HG03103 (cell line): Measurements from ENCODE around the gene FNDC7.
A peak's percentile ranks its signal among the peaks of the same experiment; 100 is the strongest.
"Not testable (repeated sequence)": the region's sequence is repeated elsewhere in the genome, so short reads cannot be mapped to it uniquely, and the experiment has no call there.

Experiments
- ATAC-seq: cut with Tn5 transposase; IDR thresholded peaks from one replicate; pipeline ENCODE4 v1.9.1; 2021; ENCODE audit warnings: low read depth; ENCODE audit not compliant: unreplicated experiment

The FNDC7 gene

GRCh38 chr1:108712606-108713150 lies at the start of gene FNDC7:
TSS of gene FNDC7 (plus strand) at chr1:108712908. CDS start at chr1:108712934, 26 bp downstream.
- ATAC-seq = no peak

GRCh38 chr1:108663074-108663473 lies 49.6 kb upstream of the FNDC7 start:
- no peak for ATAC-seq

- no peak for ATAC-seq
Observed at GRCh38 chr1:108664481-108664880, 48.2 kb upstream of the FNDC7 start.

- no peak for ATAC-seq
Observed at GRCh38 chr1:108665067-108665466, 47.6 kb upstream of the FNDC7 start.

GRCh38 chr1:108665771-108666170 lies 46.9 kb upstream of the FNDC7 start:
- no peak for ATAC-seq

GRCh38 chr1:108667422-108667821 lies 45.3 kb upstream of the FNDC7 start:
- not testable (repeated sequence) for ATAC-seq

- no peak for ATAC-seq
Observed at GRCh38 chr1:108668777-108669176, 43.9 kb upstream of the FNDC7 start.

GRCh38 chr1:108669679-108670078 lies 43.0 kb upstream of the FNDC7 start:
- no peak for ATAC-seq

GRCh38 chr1:108670131-108670773 lies 42.5 kb upstream of the FNDC7 start:
- ATAC-seq = no peak

- no peak for ATAC-seq
Observed at GRCh38 chr1:108671143-108671542, 41.6 kb upstream of the FNDC7 start.

- ATAC-seq = no peak
Observed at GRCh38 chr1:108678706-108679105, 34.0 kb upstream of the FNDC7 start.

- ATAC-seq = no peak
Observed at GRCh38 chr1:108679586-108680213, 33.0 kb upstream of the FNDC7 start.

GRCh38 chr1:108681701-108682100 lies 31.0 kb upstream of the FNDC7 start:
- not testable (repeated sequence) for ATAC-seq

- no peak for ATAC-seq
Observed at GRCh38 chr1:108685529-108685928, 27.2 kb upstream of the FNDC7 start.

- no peak for ATAC-seq
Observed at GRCh38 chr1:108686614-108687313, 25.9 kb upstream of the FNDC7 start.

- no peak for ATAC-seq
Observed at GRCh38 chr1:108691128-108691941, 21.4 kb upstream of the FNDC7 start.

- peak; percentile 88 for ATAC-seq
Observed at GRCh38 chr1:108691942-108692723, 20.6 kb upstream of the FNDC7 start, which contains the start of gene PRPF38B. TSS of gene PRPF38B (plus strand) at chr1:108692310. CDS start at chr1:108692592, 282 bp downstream.

GRCh38 chr1:108692724-108693655 lies 19.7 kb upstream of the FNDC7 start:
- peak; percentile 59 for ATAC-seq

GRCh38 chr1:108695535-108695934 lies 17.2 kb upstream of the FNDC7 start:
- ATAC-seq = no peak
